T-helper 17 cell (primary cell): ENCODE data around the gene PANK1. TPM values are rescaled to one million over a fixed set of nuclear protein-coding genes. Genes with fewer than 3 reads are reported as not detected.

Source experiments
- ATAC-seq: fragments of 150-1000 bp; cut with Tn5 transposase; 2 replicates; pipeline ENCODE4 v1.10.0; 2021; ENCODE audit warnings: mild to moderate bottlenecking, moderate library complexity
- DNase-seq, 3 donors: peaks; one replicate each; pipeline versions ENCODE4 v3.0.0 to v3.0.0-alpha.2; 2020 to 2021
- H3K9me3 ChIP-seq: one replicate; pipeline ENCODE4 v1.7.0; 2013; ENCODE audit warnings: low read length, mild to moderate bottlenecking; ENCODE audit not compliant: control insufficient read depth, poor library complexity, severe bottlenecking
- H3K27ac Mint-ChIP-seq: one replicate; pipeline ENCODE4 v1.8.0; 2022; ENCODE audit warnings: mild to moderate bottlenecking, moderate library complexity, mixed read lengths
- H3K27me3 Mint-ChIP-seq: one replicate; pipeline ENCODE4 v1.8.0; 2022; ENCODE audit warnings: mixed read lengths
- H3K36me3 Mint-ChIP-seq: one replicate; pipeline ENCODE4 v1.8.0; 2022; ENCODE audit warnings: low read depth, mixed read lengths
- H3K4me1 Mint-ChIP-seq: one replicate; pipeline ENCODE4 v1.8.0; 2022; ENCODE audit warnings: mild to moderate bottlenecking, mixed read lengths
- H3K4me3 Mint-ChIP-seq: one replicate; pipeline ENCODE4 v1.8.0; 2022; ENCODE audit warnings: mild to moderate bottlenecking, moderate library complexity, mixed read lengths
- total RNA-seq, 4 donors: library from RNA in 2 of 4; stranded (reverse) in 2 of 4; gene quantifications; one replicate each; pipeline ENCODE4 v1.2.3 and lab custom pipeline; 2022 to 2026

The PANK1 gene
- total RNA-seq, 2 donors from 2014 or later: 1.2 to 1.6 TPM

- no peaks in the 10 kb centered on the region for H3K27me3 Mint-ChIP-seq
- no peaks in the 10 kb centered on the region for H3K4me1 Mint-ChIP-seq
- no peaks in the 10 kb centered on the region for H3K9me3 ChIP-seq
- ATAC-seq (no peak), DNase-seq (no peak)
- no peaks in the 10 kb centered on the region for H3K36me3 Mint-ChIP-seq
- H3K27ac Mint-ChIP-seq: no peak overlapping the region
- no peak overlapping the region for H3K4me3 Mint-ChIP-seq
Measured at GRCh38 chr10:89593043-89593442, 52.0 kb downstream of the PANK1 start.

GRCh38 chr10:89592539-89592938 is 52.5 kb downstream of the PANK1 start:
- no peak for ATAC-seq
- no peaks in the 10 kb centered on the region for H3K4me1 Mint-ChIP-seq
- no peaks in the 10 kb centered on the region for H3K9me3 ChIP-seq
- no peak for DNase-seq
- no peak overlapping the region for H3K27ac Mint-ChIP-seq
- H3K27me3 Mint-ChIP-seq: no peaks in the 10 kb centered on the region
- H3K4me3 Mint-ChIP-seq: no peak overlapping the region
- H3K36me3 Mint-ChIP-seq: no peaks in the 10 kb centered on the region

GRCh38 chr10:89591796-89592271 is 53.2 kb downstream of the PANK1 start:
- ATAC-seq: no peak
- no peaks in the 10 kb centered on the region for H3K27me3 Mint-ChIP-seq
- DNase-seq: no peak
- no peaks in the 10 kb centered on the region for H3K36me3 Mint-ChIP-seq
- no peaks in the 10 kb centered on the region for H3K4me1 Mint-ChIP-seq
- no peak overlapping the region for H3K4me3 Mint-ChIP-seq
- no peak overlapping the region for H3K27ac Mint-ChIP-seq
- H3K9me3 ChIP-seq: no peaks in the 10 kb centered on the region

- H3K27ac Mint-ChIP-seq: no peak overlapping the region
- ATAC-seq: no peak
- no peaks in the 10 kb centered on the region for H3K36me3 Mint-ChIP-seq
Measured at GRCh38 chr10:89591111-89591795, 53.8 kb downstream of the PANK1 start.

GRCh38 chr10:89590326-89590725 is 54.7 kb downstream of the PANK1 start:
- H3K27me3 Mint-ChIP-seq: no peaks in the 10 kb centered on the region
- no peak overlapping the region for H3K27ac Mint-ChIP-seq
- H3K36me3 Mint-ChIP-seq: no peaks in the 10 kb centered on the region
- no peak overlapping the region for H3K4me3 Mint-ChIP-seq
- H3K4me1 Mint-ChIP-seq: no peaks in the 10 kb centered on the region
- H3K9me3 ChIP-seq: no peaks in the 10 kb centered on the region
- ATAC-seq (no peak), DNase-seq (no peak)

More at GRCh38 chr10:89591111-89591795, 53.8 kb downstream of the PANK1 start:
- no peak for DNase-seq
- H3K4me1 Mint-ChIP-seq: no peaks in the 10 kb centered on the region
- H3K4me3 Mint-ChIP-seq: no peak overlapping the region
- no peaks in the 10 kb centered on the region for H3K27me3 Mint-ChIP-seq
- no peaks in the 10 kb centered on the region for H3K9me3 ChIP-seq

- H3K4me3 Mint-ChIP-seq: no peak overlapping the region
- no peaks in the 10 kb centered on the region for H3K36me3 Mint-ChIP-seq
- H3K27me3 Mint-ChIP-seq: no peaks in the 10 kb centered on the region
- DNase-seq (no peak), ATAC-seq (no peak)
- H3K9me3 ChIP-seq: no peaks in the 10 kb centered on the region
- no peak overlapping the region for H3K27ac Mint-ChIP-seq
- H3K4me1 Mint-ChIP-seq: no peaks in the 10 kb centered on the region
Measured at GRCh38 chr10:89589101-89589720, 55.8 kb downstream of the PANK1 start.

- no peak for DNase-seq
- Mint-ChIP-seq H3K27ac (no peak overlapping the region), H3K4me3 (no peak overlapping the region), H3K36me3 (no peaks in the 10 kb centered on the region), H3K4me1 (no peaks in the 10 kb centered on the region), H3K27me3 (no peaks in the 10 kb centered on the region)
- no peak for ATAC-seq
- H3K9me3 ChIP-seq: no peaks in the 10 kb centered on the region
Measured at GRCh38 chr10:89588671-89589070, 56.4 kb downstream of the PANK1 start.

GRCh38 chr10:89582022-89582421 is 63.0 kb downstream of the PANK1 start:
- DNase-seq (no peak), ATAC-seq (no peak)
- Mint-ChIP-seq H3K27me3 (no peaks in the 10 kb centered on the region), H3K4me3 (no peak overlapping the region), H3K36me3 (peaks cover 6% of the 10 kb centered on the region), H3K4me1 (no peaks in the 10 kb centered on the region), H3K27ac (no peak overlapping the region)
- no peaks in the 10 kb centered on the region for H3K9me3 ChIP-seq

GRCh38 chr10:89580243-89580642 is 64.8 kb downstream of the PANK1 start:
- H3K9me3 ChIP-seq: no peaks in the 10 kb centered on the region
- ATAC-seq (no peak), DNase-seq (no peak)
- H3K4me1 Mint-ChIP-seq: no peaks in the 10 kb centered on the region
- H3K36me3 Mint-ChIP-seq: peaks cover 7% of the 10 kb centered on the region
- H3K27me3 Mint-ChIP-seq: no peaks in the 10 kb centered on the region
- H3K27ac Mint-ChIP-seq: no peak overlapping the region
- H3K4me3 Mint-ChIP-seq: no peak overlapping the region

- Mint-ChIP-seq H3K4me3 (no peak overlapping the region), H3K27me3 (no peaks in the 10 kb centered on the region), H3K27ac (no peak overlapping the region)
Measured at GRCh38 chr10:89576696-89577095, 68.3 kb downstream of the PANK1 start.

GRCh38 chr10:89576022-89576421 is 69.0 kb downstream of the PANK1 start:
- no peaks in the 10 kb centered on the region for H3K27me3 Mint-ChIP-seq
- H3K27ac Mint-ChIP-seq: no peak overlapping the region
- H3K9me3 ChIP-seq: no peaks in the 10 kb centered on the region
- peaks cover 4% of the 10 kb centered on the region for H3K36me3 Mint-ChIP-seq
- no peak for ATAC-seq
- no peak overlapping the region for H3K4me3 Mint-ChIP-seq
- H3K4me1 Mint-ChIP-seq: no peaks in the 10 kb centered on the region
- no peak for DNase-seq

More at GRCh38 chr10:89576696-89577095, 68.3 kb downstream of the PANK1 start:
- DNase-seq (no peak), ATAC-seq (no peak)
- Mint-ChIP-seq H3K36me3 (peaks cover 4% of the 10 kb centered on the region), H3K4me1 (no peaks in the 10 kb centered on the region)
- no peaks in the 10 kb centered on the region for H3K9me3 ChIP-seq

- H3K4me3 Mint-ChIP-seq: no peak overlapping the region
- no peak overlapping the region for H3K27ac Mint-ChIP-seq
Measured at GRCh38 chr10:89575031-89575430, 70.0 kb downstream of the PANK1 start.

GRCh38 chr10:89574368-89574767 is 70.7 kb downstream of the PANK1 start:
- H3K9me3 ChIP-seq: no peaks in the 10 kb centered on the region
- Mint-ChIP-seq H3K27ac (no peak overlapping the region), H3K4me3 (no peak overlapping the region), H3K4me1 (no peaks in the 10 kb centered on the region), H3K36me3 (peaks cover 4% of the 10 kb centered on the region), H3K27me3 (no peaks in the 10 kb centered on the region)
- ATAC-seq (no peak), DNase-seq (no peak)

More at GRCh38 chr10:89575031-89575430, 70.0 kb downstream of the PANK1 start:
- H3K9me3 ChIP-seq: no peaks in the 10 kb centered on the region
- ATAC-seq (no peak), DNase-seq (no peak)
- Mint-ChIP-seq H3K36me3 (peaks cover 4% of the 10 kb centered on the region), H3K27me3 (no peaks in the 10 kb centered on the region), H3K4me1 (no peaks in the 10 kb centered on the region)
